CD4-positive, CD25-positive, alpha-beta regulatory T cell (primary cell): ENCODE results near the gene HYI. TPM values are rescaled to one million over a fixed set of nuclear protein-coding genes. Genes with fewer than 3 reads are reported as not detected.

ENCODE experiments used
- ATAC-seq, 2 donors: fragments of 150-1000 bp; cut with Tn5 transposase; one replicate each; pipeline ENCODE4 v1.10.0; 2021; ENCODE audit warnings: low read depth in 2 of 2, moderate number of reproducible peaks in 2 of 2, moderate library complexity in 1 of 2
- DNase-seq, 3 donors: peaks; one replicate each; pipeline versions ENCODE4 v3.0.0 to v3.0.0-alpha.2; 2012 to 2022; ENCODE audit warnings: mixed read lengths in 1 of 3
- H3K27ac ChIP-seq: one replicate; pipeline ENCODE4 v1.7.0; 2013; ENCODE audit warnings: mild to moderate bottlenecking, low read length; ENCODE audit not compliant: insufficient read depth, poor library complexity, severe bottlenecking
- H3K27me3 ChIP-seq: one replicate; pipeline ENCODE4 v1.7.0; 2013; ENCODE audit warnings: low read length; ENCODE audit not compliant: control insufficient read depth, insufficient read depth
- H3K36me3 ChIP-seq: one replicate; pipeline ENCODE4 v1.7.0; 2013; ENCODE audit warnings: mild to moderate bottlenecking, low read length, moderate library complexity; ENCODE audit not compliant: control insufficient read depth, insufficient read depth
- H3K4me1 ChIP-seq: 2 replicates; pipeline ENCODE4 v1.7.0; 2013; ENCODE audit warnings: mild to moderate bottlenecking, low read length; ENCODE audit not compliant: insufficient read depth, control insufficient read depth, poor library complexity, severe bottlenecking
- H3K4me3 ChIP-seq: one replicate; pipeline ENCODE4 v1.7.0; 2013; ENCODE audit warnings: low read depth, mild to moderate bottlenecking, low read length, moderate library complexity
- H3K9me3 ChIP-seq, 2 experiments: 1 replicate in 1 of 2; 2 replicates in 1 of 2; pipeline ENCODE4 v1.7.0; 2013; ENCODE audit warnings: low read length in 2 of 2, mild to moderate bottlenecking in 1 of 2, moderate library complexity in 1 of 2; ENCODE audit not compliant: control insufficient read depth in 2 of 2
- H3K27ac Mint-ChIP-seq, 3 donors: one replicate each; pipeline ENCODE4 v1.8.0; 2020 to 2022; ENCODE audit warnings: mild to moderate bottlenecking in 3 of 3, mixed read lengths in 3 of 3, moderate library complexity in 2 of 3
- H3K27me3 Mint-ChIP-seq: one replicate; pipeline ENCODE4 v1.8.0; 2022; ENCODE audit warnings: mild to moderate bottlenecking, mixed read lengths
- H3K36me3 Mint-ChIP-seq: one replicate; pipeline ENCODE4 v1.8.0; 2020; ENCODE audit warnings: mixed read lengths
- H3K4me1 Mint-ChIP-seq, 4 donors: one replicate each; pipeline ENCODE4 v1.8.0; 2020 to 2022; ENCODE audit warnings: mixed read lengths in 4 of 4, mild to moderate bottlenecking in 1 of 4
- H3K4me3 Mint-ChIP-seq, 4 donors: one replicate each; pipeline ENCODE4 v1.8.0; 2020 to 2022; ENCODE audit warnings: mild to moderate bottlenecking in 4 of 4, mixed read lengths in 4 of 4, moderate library complexity in 3 of 4
- H3K9me3 Mint-ChIP-seq, 7 donors: one replicate each; pipeline ENCODE4 v1.8.0; 2020 to 2022; ENCODE audit warnings: mixed read lengths in 7 of 7, mild to moderate bottlenecking in 3 of 7, moderate library complexity in 2 of 7
- polyA plus RNA-seq, 4 donors: library from polyadenylated mRNA; unstranded; fragments of 300-500 nt; fragmentation: Illumina TruSeq; gene quantifications; one replicate each; pipeline ENCODE4 v1.2.3, GENCODE V29; 2021
- total RNA-seq: library from RNA; stranded (reverse); gene quantifications from one replicate; pipeline ENCODE4 v1.2.3, GENCODE V29; 2022

The HYI gene
- total and polyA plus RNA-seq, 5 donors from 2014 or later, result 0.85 to 8.4 (median 3.4) TPM

- no peaks in the 10 kb centered on the region for H3K4me1 Mint-ChIP-seq
- DNase-seq (no peak), ATAC-seq (no peak)
- H3K4me3 Mint-ChIP-seq, result no peak overlapping the region
- peaks cover 34% of the 10 kb centered on the region for H3K36me3 Mint-ChIP-seq
- H3K4me1 ChIP-seq, result no peaks in the 10 kb centered on the region
- no peak overlapping the region for H3K4me3 ChIP-seq
- no peaks in the 10 kb centered on the region for H3K9me3 ChIP-seq
- H3K9me3 Mint-ChIP-seq, result peaks cover 0 to 2% (median 0%) of the 10 kb centered on the region in 7 donors
- H3K27ac ChIP-seq, result no peak overlapping the region
- H3K27me3 Mint-ChIP-seq, result no peaks in the 10 kb centered on the region
- no peaks in the 10 kb centered on the region for H3K27me3 ChIP-seq
- no peak overlapping the region for H3K27ac Mint-ChIP-seq
- H3K36me3 ChIP-seq, result peaks cover 66% of the 10 kb centered on the region
These were observed 16.4 kb downstream of the HYI start for GRCh38 chr1:43437031-43437973.

- Histone ChIP-seq H3K4me3 (no peak overlapping the region), H3K27ac (no peak overlapping the region), H3K9me3 (no peaks in the 10 kb centered on the region), H3K36me3 (peaks cover 70% of the 10 kb centered on the region), H3K27me3 (no peaks in the 10 kb centered on the region), H3K4me1 (no peaks in the 10 kb centered on the region)
- ATAC-seq (no peak), DNase-seq (no peak)
- H3K4me3 Mint-ChIP-seq, result no peak overlapping the region
- H3K36me3 Mint-ChIP-seq, result peaks cover 40% of the 10 kb centered on the region
- peaks cover 0 to 2% (median 0%) of the 10 kb centered on the region in 7 donors for H3K9me3 Mint-ChIP-seq
- H3K27me3 Mint-ChIP-seq, result no peaks in the 10 kb centered on the region
- H3K4me1 Mint-ChIP-seq, result no peaks in the 10 kb centered on the region
- no peak overlapping the region for H3K27ac Mint-ChIP-seq
These were observed 17.4 kb downstream of the HYI start for GRCh38 chr1:43436371-43436770.

GRCh38 chr1:43435146-43436145 is 18.3 kb downstream of the HYI start:
- H3K27ac ChIP-seq, result no peak overlapping the region
- ATAC-seq, result no peak
- H3K4me1 ChIP-seq, result no peaks in the 10 kb centered on the region
- H3K36me3 ChIP-seq, result peaks cover 71% of the 10 kb centered on the region
- no peaks in the 10 kb centered on the region for H3K9me3 ChIP-seq
- Mint-ChIP-seq H3K27ac (peak overlapping the region; percentile 1 to 31 (median 3)), H3K9me3 (no peaks in the 10 kb centered on the region), H3K36me3 (peaks cover 50% of the 10 kb centered on the region), H3K4me3 (no peak overlapping the region), H3K4me1 (no peaks in the 10 kb centered on the region), H3K27me3 (no peaks in the 10 kb centered on the region)
- DNase-seq, result no peak
- no peaks in the 10 kb centered on the region for H3K27me3 ChIP-seq
- H3K4me3 ChIP-seq, result no peak overlapping the region

GRCh38 chr1:43434256-43434655 is 19.5 kb downstream of the HYI start:
- H3K9me3 Mint-ChIP-seq, result no peaks in the 10 kb centered on the region
- no peaks in the 10 kb centered on the region for H3K27me3 Mint-ChIP-seq
- H3K36me3 ChIP-seq, result peaks cover 71% of the 10 kb centered on the region

GRCh38 chr1:43432907-43433306 is 20.8 kb downstream of the HYI start:
- no peaks in the 10 kb centered on the region for H3K9me3 ChIP-seq
- H3K27me3 ChIP-seq, result no peaks in the 10 kb centered on the region
- H3K36me3 ChIP-seq, result peaks cover 78% of the 10 kb centered on the region
- H3K4me1 ChIP-seq, result no peaks in the 10 kb centered on the region
- Mint-ChIP-seq H3K36me3 (peaks cover 62% of the 10 kb centered on the region), H3K27ac (no peak overlapping the region), H3K4me3 (no peak overlapping the region), H3K4me1 (no peaks in the 10 kb centered on the region), H3K27me3 (no peaks in the 10 kb centered on the region), H3K9me3 (no peaks in the 10 kb centered on the region)
- H3K27ac ChIP-seq, result no peak overlapping the region
- DNase-seq (no peak), ATAC-seq (no peak)
- no peak overlapping the region for H3K4me3 ChIP-seq

More at GRCh38 chr1:43434256-43434655, 19.5 kb downstream of the HYI start:
- Mint-ChIP-seq H3K4me1 (no peaks in the 10 kb centered on the region), H3K27ac (peak overlapping the region in 2 of 3 donors; percentile 1 to 11), H3K36me3 (peaks cover 60% of the 10 kb centered on the region), H3K4me3 (no peak overlapping the region)
- H3K4me1 ChIP-seq, result no peaks in the 10 kb centered on the region
- no peak overlapping the region for H3K4me3 ChIP-seq
- DNase-seq, result no peak
- no peaks in the 10 kb centered on the region for H3K27me3 ChIP-seq
- no peak overlapping the region for H3K27ac ChIP-seq
- ATAC-seq, result no peak
- H3K9me3 ChIP-seq, result no peaks in the 10 kb centered on the region

GRCh38 chr1:43432171-43432860 is 21.4 kb downstream of the HYI start:
- Mint-ChIP-seq H3K4me1 (no peaks in the 10 kb centered on the region), H3K27me3 (no peaks in the 10 kb centered on the region), H3K4me3 (no peak overlapping the region), H3K9me3 (no peaks in the 10 kb centered on the region), H3K36me3 (peaks cover 63% of the 10 kb centered on the region), H3K27ac (peak overlapping the region in 1 of 3 donors; percentile 32)
- H3K27me3 ChIP-seq, result no peaks in the 10 kb centered on the region
- no peaks in the 10 kb centered on the region for H3K4me1 ChIP-seq
- peaks cover 84% of the 10 kb centered on the region for H3K36me3 ChIP-seq
- no peaks in the 10 kb centered on the region for H3K9me3 ChIP-seq
- no peak overlapping the region for H3K27ac ChIP-seq
- DNase-seq, result no peak
- no peak overlapping the region for H3K4me3 ChIP-seq
- no peak for ATAC-seq

GRCh38 chr1:43431676-43432075 is 22.1 kb downstream of the HYI start:
- Mint-ChIP-seq H3K27ac (peak overlapping the region in 1 of 3 donors; percentile 32), H3K4me1 (peaks cover 0 to 1% (median 0%) of the 10 kb centered on the region in 4 donors), H3K36me3 (peaks cover 69% of the 10 kb centered on the region), H3K4me3 (no peak overlapping the region), H3K9me3 (no peaks in the 10 kb centered on the region), H3K27me3 (no peaks in the 10 kb centered on the region)
- Histone ChIP-seq H3K27ac (no peak overlapping the region), H3K9me3 (no peaks in the 10 kb centered on the region), H3K36me3 (peaks cover 87% of the 10 kb centered on the region), H3K27me3 (no peaks in the 10 kb centered on the region), H3K4me1 (no peaks in the 10 kb centered on the region), H3K4me3 (no peak overlapping the region)
- no peak for ATAC-seq
- no peak for DNase-seq
